Prostate gland (tissue), 2 donors: ENCODE measurements around the gene GATA6.

Source experiments
- CTCF ChIP-seq, 4 experiments: fragments of 200-600 bp in 2 of 4; fragments of 450-650 bp in 2 of 4; sonication (generic) in 2 of 4; IDR thresholded peaks; 1 replicate in 3 of 4; 2 replicates in 1 of 4; pipeline ENCODE4 v1.5.1; 2016 to 2019; ENCODE audit warnings: antibody characterized with exemption in 4 of 4, mild to moderate bottlenecking in 2 of 4, moderate library complexity in 2 of 4
- POLR2A ChIP-seq: fragments of 450-650 bp; IDR thresholded peaks from one replicate; pipeline ENCODE4 v1.6.1; 2016; ENCODE audit warnings: antibody characterized with exemption, mild to moderate bottlenecking
- POLR2AphosphoS5 ChIP-seq: sonication (generic); formaldehyde crosslinking; IDR thresholded peaks from one replicate; pipeline ENCODE4 v1.6.1; 2017; ENCODE audit warnings: antibody characterized with exemption

- no peak for TF ChIP-seq CTCF (IDR thresholded peaks at IDR 0.05)
- TF ChIP-seq POLR2A, result no peak
- no peak for TF ChIP-seq POLR2AphosphoS5
These were observed 11.3 kb downstream of the GATA6 start for GRCh38 chr18:22180722-22181121.
